ENCODE data around the gene PSRC1. TPM values are rescaled to one million over a fixed set of nuclear protein-coding genes. Genes with fewer than 3 reads are reported as not detected.

Gene PSRC1
- total RNA-seq, 1 donor from 2014 or later = 100 TPM

DNA sequence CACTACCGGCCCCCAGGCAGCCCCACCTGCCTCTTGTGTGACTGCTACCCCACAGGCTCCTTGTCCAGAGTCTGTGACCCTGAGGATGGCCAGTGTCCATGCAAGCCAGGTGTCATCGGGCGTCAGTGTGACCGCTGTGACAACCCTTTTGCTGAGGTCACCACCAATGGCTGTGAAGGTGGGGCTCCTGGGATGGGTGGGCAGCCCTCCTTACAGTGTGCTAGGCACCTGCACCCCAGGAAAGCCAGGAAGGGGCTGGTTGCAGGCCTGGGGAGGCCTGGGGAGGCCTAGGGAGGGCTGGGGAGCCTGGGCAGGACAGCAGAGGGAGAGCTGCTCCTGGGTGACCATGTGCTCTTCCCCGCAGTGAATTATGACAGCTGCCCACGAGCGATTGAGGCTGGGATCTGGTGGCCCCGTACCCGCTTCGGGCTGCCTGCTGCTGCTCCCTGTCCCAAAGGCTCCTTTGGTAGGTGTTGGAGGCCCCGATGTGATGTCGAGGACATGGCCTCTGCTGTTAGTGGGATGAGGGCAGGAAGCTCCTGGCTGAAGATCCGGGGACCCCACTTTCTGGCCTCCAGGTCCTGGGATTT is 17.1 kb downstream of the PSRC1 start:
- TF ChIP-seq, protein P1, sequence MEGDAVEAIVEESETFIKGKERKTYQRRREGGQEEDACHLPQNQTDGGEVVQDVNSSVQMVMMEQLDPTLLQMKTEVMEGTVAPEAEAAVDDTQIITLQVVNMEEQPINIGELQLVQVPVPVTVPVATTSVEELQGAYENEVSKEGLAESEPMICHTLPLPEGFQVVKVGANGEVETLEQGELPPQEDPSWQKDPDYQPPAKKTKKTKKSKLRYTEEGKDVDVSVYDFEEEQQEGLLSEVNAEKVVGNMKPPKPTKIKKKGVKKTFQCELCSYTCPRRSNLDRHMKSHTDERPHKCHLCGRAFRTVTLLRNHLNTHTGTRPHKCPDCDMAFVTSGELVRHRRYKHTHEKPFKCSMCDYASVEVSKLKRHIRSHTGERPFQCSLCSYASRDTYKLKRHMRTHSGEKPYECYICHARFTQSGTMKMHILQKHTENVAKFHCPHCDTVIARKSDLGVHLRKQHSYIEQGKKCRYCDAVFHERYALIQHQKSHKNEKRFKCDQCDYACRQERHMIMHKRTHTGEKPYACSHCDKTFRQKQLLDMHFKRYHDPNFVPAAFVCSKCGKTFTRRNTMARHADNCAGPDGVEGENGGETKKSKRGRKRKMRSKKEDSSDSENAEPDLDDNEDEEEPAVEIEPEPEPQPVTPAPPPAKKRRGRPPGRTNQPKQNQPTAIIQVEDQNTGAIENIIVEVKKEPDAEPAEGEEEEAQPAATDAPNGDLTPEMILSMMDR (conservative IDR thresholded peaks at IDR 0.05) = no peak
- DNase-seq (ENCODE audit: low read depth, low spot score) = no peak
- peaks cover 6% of the 10 kb centered on the region for H3K4me1 Mint-ChIP-seq
- H3K27me3 Mint-ChIP-seq (ENCODE audit: low read depth) = peaks cover 4% of the 10 kb centered on the region
- H3K36me3 Mint-ChIP-seq (ENCODE audit: low read depth) = peaks cover 3% of the 10 kb centered on the region
- H3K4me3 Mint-ChIP-seq = no peak overlapping the region
- no peak overlapping the region for H3K27ac Mint-ChIP-seq (ENCODE audit: unreplicated experiment)
- H3K9me3 Mint-ChIP-seq = no peaks in the 10 kb centered on the region

DNA sequence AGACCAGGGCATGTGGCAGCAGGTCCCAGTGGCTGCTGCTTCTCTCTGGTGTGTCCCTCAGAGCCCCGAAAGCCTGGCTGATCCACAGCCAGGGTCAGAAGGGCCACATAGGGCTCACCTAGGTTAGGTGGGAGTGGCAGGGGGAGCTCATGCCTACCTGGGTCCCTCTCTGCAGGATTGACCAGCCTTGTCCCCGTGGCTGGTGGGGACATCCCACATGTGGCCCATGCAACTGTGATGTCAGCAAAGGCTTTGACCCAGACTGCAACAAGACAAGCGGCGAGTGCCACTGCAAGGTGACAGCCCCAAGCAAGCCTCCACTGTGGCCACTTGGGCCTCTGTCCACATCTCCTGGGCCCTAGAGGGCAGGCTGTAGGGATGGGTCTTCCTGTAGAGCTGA is 17.9 kb downstream of the PSRC1 start:
- Mint-ChIP-seq H3K36me3 (ENCODE audit: low read depth) (peaks cover 2% of the 10 kb centered on the region), H3K9me3 (no peaks in the 10 kb centered on the region), H3K4me3 (no peak overlapping the region), H3K27me3 (ENCODE audit: low read depth) (peaks cover 4% of the 10 kb centered on the region), H3K27ac (ENCODE audit: unreplicated experiment) (no peak overlapping the region), H3K4me1 (peaks cover 14% of the 10 kb centered on the region)
- no peak for DNase-seq (ENCODE audit: low read depth, low spot score)
- TF ChIP-seq, protein P1 (conservative IDR thresholded peaks at IDR 0.05) = no peak

DNA sequence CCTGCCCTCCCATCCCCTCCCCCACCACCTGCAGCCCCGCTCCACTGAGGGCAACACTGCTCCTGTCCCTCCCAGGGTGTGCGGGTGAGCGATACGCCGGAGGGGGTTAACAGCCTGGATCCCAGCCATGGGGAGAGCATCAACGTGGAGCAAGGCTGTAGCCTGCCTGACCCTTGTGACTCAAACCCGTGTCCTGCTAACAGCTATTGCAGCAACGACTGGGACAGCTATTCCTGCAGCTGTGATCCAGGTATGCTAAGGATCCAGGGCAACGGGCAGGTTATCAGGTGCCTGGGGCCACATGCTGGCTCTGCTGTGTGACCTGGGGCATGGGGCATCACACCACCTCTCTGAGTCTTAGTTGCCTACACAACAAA is 18.6 kb downstream of the PSRC1 start:
- Mint-ChIP-seq H3K4me3 (no peak overlapping the region), H3K27ac (ENCODE audit: unreplicated experiment) (no peak overlapping the region), H3K9me3 (no peaks in the 10 kb centered on the region), H3K4me1 (peaks cover 20% of the 10 kb centered on the region), H3K27me3 (ENCODE audit: low read depth) (peaks cover 4% of the 10 kb centered on the region), H3K36me3 (ENCODE audit: low read depth) (peaks cover under 1% of the 10 kb centered on the region)
- no peak for DNase-seq (ENCODE audit: low read depth, low spot score)
- TF ChIP-seq, protein P1 (conservative IDR thresholded peaks at IDR 0.05) = no peak

DNA sequence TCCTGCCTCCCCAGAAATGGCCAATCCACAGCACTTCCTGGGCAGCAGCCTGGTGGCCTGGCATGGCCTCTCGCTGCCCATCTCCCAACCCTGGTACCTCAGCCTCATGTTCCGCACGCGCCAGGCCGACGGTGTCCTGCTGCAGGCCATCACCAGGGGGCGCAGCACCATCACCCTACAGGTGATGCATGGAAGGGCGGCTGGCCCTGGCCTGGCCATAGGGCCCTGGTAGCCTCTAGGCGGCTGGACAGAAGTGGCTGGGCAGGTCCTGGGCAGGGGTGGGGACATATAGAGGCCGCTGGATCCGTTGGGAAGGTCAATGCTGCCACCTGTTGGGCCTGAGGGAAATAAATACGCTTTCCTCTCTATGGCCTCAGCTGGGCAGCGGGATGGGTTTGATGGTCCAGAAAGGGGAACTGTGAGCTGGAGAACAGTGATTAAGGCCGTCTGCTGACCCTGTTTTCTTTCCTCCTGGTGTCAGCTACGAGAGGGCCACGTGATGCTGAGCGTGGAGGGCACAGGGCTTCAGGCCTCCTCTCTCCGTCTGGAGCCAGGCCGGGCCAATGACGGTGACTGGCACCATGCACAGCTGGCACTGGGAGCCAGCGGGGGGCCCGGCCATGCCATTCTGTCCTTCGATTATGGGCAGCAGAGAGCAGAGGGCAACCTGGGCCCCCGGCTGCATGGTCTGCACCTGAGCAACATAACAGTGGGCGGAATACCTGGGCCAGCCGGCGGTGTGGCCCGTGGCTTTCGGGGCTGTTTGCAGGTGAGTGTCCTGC is 19.2 kb downstream of the PSRC1 start:
- Mint-ChIP-seq H3K27ac (ENCODE audit: unreplicated experiment) (no peak overlapping the region), H3K4me1 (peaks cover 24% of the 10 kb centered on the region), H3K36me3 (ENCODE audit: low read depth) (peaks cover 2% of the 10 kb centered on the region), H3K27me3 (ENCODE audit: low read depth) (peaks cover 4% of the 10 kb centered on the region), H3K4me3 (peak overlapping the region; percentile 65), H3K9me3 (no peaks in the 10 kb centered on the region)
- TF ChIP-seq, protein P1 (conservative IDR thresholded peaks at IDR 0.05) = peak; percentile 98
- peak; percentile 89 for DNase-seq (ENCODE audit: low read depth, low spot score)

DNA sequence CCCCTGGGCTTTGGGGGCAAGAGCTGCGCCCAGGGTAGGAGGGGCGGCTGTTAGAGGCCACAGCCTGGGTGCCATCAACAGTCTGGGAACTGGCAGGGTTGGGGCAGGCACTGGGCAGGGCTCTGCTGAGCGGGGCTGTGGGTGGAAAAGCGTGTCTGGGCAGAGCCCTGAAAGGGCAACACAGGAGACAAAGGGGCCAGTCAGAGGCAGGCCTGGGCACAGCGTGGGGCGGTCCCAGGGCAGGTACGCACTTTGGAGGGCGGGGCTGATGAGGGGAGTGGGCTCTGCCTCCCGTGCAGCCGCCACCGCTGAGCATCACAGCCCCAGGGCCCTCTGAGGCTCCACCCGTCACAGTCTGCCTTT is 19.7 kb downstream of the PSRC1 start:
- H3K36me3 Mint-ChIP-seq (ENCODE audit: low read depth) = peaks cover 2% of the 10 kb centered on the region
- TF ChIP-seq, protein P1 (conservative IDR thresholded peaks at IDR 0.05) = no peak
- peaks cover 4% of the 10 kb centered on the region for H3K27me3 Mint-ChIP-seq (ENCODE audit: low read depth)
- DNase-seq (ENCODE audit: low read depth, low spot score) = no peak
- no peaks in the 10 kb centered on the region for H3K9me3 Mint-ChIP-seq
- no peak overlapping the region for H3K27ac Mint-ChIP-seq (ENCODE audit: unreplicated experiment)
- peaks cover 25% of the 10 kb centered on the region for H3K4me1 Mint-ChIP-seq
- H3K4me3 Mint-ChIP-seq = peak overlapping the region; percentile 65

All from neural crest cell (in vitro differentiated cells).